Hepatic stellate cell (primary cell): ENCODE results near the gene SCAMP3.
"Not testable (repeated sequence)": the region's sequence is repeated elsewhere in the genome, so short reads cannot be mapped to it uniquely, and the experiment has no call there.

Source experiments
- DNase-seq: peaks from one replicate; pipeline ENCODE4 v3.0.0; 2011; ENCODE audit warnings: low spot score

Gene SCAMP3

GRCh38 chr1:155254714-155255242 is 7.4 kb downstream of the SCAMP3 start:
- peak; percentile 55 for DNase-seq

- no peak for DNase-seq
Measured at GRCh38 chr1:155254228-155254713, 7.9 kb downstream of the SCAMP3 start.

GRCh38 chr1:155253797-155254196 is 8.4 kb downstream of the SCAMP3 start:
- peak; percentile 19 for DNase-seq

GRCh38 chr1:155253208-155253607 is 9.0 kb downstream of the SCAMP3 start:
- DNase-seq = peak; percentile 29

- no peak for DNase-seq
Measured at GRCh38 chr1:155251566-155251965, 10.6 kb downstream of the SCAMP3 start.

- DNase-seq = peak; percentile 97
Measured at GRCh38 chr1:155250633-155251449, 11.3 kb downstream of the SCAMP3 start.

- DNase-seq = no peak
Measured at GRCh38 chr1:155250246-155250632, 11.9 kb downstream of the SCAMP3 start.

GRCh38 chr1:155247667-155248553 is 14.2 kb downstream of the SCAMP3 start:
- no peak for DNase-seq

GRCh38 chr1:155246796-155247195 is 15.4 kb downstream of the SCAMP3 start:
- DNase-seq = not testable (repeated sequence)

- DNase-seq = no peak
Measured at GRCh38 chr1:155245163-155245524, 17.0 kb downstream of the SCAMP3 start.

- peak; percentile 96 for DNase-seq
Measured at GRCh38 chr1:155244368-155245162, 17.6 kb downstream of the SCAMP3 start.

- DNase-seq = no peak
Measured at GRCh38 chr1:155242805-155243358, 19.3 kb downstream of the SCAMP3 start.

- no peak for DNase-seq
Measured at GRCh38 chr1:155241841-155242264, 20.3 kb downstream of the SCAMP3 start.

- peak; percentile 80 for DNase-seq
Measured at GRCh38 chr1:155241069-155241679, 21.0 kb downstream of the SCAMP3 start.

GRCh38 chr1:155236451-155236850 is 25.7 kb downstream of the SCAMP3 start:
- DNase-seq = no peak

- DNase-seq = not testable (repeated sequence)
Measured at GRCh38 chr1:155235375-155235774, 26.8 kb downstream of the SCAMP3 start.

- DNase-seq = not testable (repeated sequence)
Measured at GRCh38 chr1:155233502-155233901, 28.7 kb downstream of the SCAMP3 start.

GRCh38 chr1:155232001-155232978 is 29.9 kb downstream of the SCAMP3 start:
- DNase-seq = not testable (repeated sequence)

GRCh38 chr1:155231302-155231701 is 30.9 kb downstream of the SCAMP3 start:
- not testable (repeated sequence) for DNase-seq

- DNase-seq = no peak
Measured at GRCh38 chr1:155228096-155228427, 34.1 kb downstream of the SCAMP3 start.
